Gastrocnemius medialis (tissue), 4 donors: ENCODE results near the gene RASSF1. TPM values are rescaled to one million over a fixed set of nuclear protein-coding genes. Genes with fewer than 3 reads are reported as not detected.

Source experiments
- ATAC-seq, 2 donors: fragments of 150-250 bp; one replicate each; pipeline ENCODE4 v1.9.1; 2016
- DNase-seq, 2 donors: peaks; one replicate each; pipeline ENCODE4 v3.0.0-alpha.2; 2019
- H3K27ac ChIP-seq, 4 donors: fragments of 200-600 bp; sonication (generic); 1 replicate in 1 of 4; 2 replicates in 3 of 4; pipeline ENCODE4 v1.5.1; 2016 to 2018; ENCODE audit warnings: mild to moderate bottlenecking in 2 of 4, moderate library complexity in 1 of 4
- H3K27me3 ChIP-seq, 3 donors: fragments of 200-600 bp; sonication (generic) in 2 of 3; 1 replicate in 1 of 3; 2 replicates in 2 of 3; pipeline versions ENCODE4 v1.5.1 to v1.6.0; 2016 to 2019; ENCODE audit warnings: mild to moderate bottlenecking in 1 of 3, moderate library complexity in 1 of 3
- H3K36me3 ChIP-seq, 2 donors: fragments of 200-600 bp; sonication (generic) in 1 of 2; one replicate each; pipeline ENCODE4 v1.5.1; 2017 to 2018
- H3K4me1 ChIP-seq, 2 donors: fragments of 200-600 bp; sonication (generic) in 1 of 2; one replicate each; pipeline ENCODE4 v1.5.1; 2016 to 2017; ENCODE audit warnings: mild to moderate bottlenecking in 2 of 2
- H3K4me3 ChIP-seq, 4 donors: fragments of 200-600 bp; sonication (generic) in 3 of 4; 1 replicate in 1 of 4; 2 replicates in 3 of 4; pipeline ENCODE4 v1.5.1; 2016 to 2019; ENCODE audit warnings: mild to moderate bottlenecking in 2 of 4
- H3K9me3 ChIP-seq, 3 donors: fragments of 200-600 bp; sonication (generic) in 2 of 3; 1 replicate in 1 of 3; 2 replicates in 2 of 3; pipeline ENCODE4 v1.5.1; 2016 to 2019
- CTCF ChIP-seq, 5 experiments: fragments of 450-650 bp in 3 of 5; fragments of 200-600 bp in 2 of 5; sonication (generic) in 2 of 5; IDR thresholded peaks in 4 of 5; conservative IDR thresholded peaks in 1 of 5; 1 replicate in 4 of 5; 2 replicates in 1 of 5; pipeline ENCODE4 v1.5.1; 2016 to 2019; ENCODE audit warnings: antibody characterized with exemption in 5 of 5, mild to moderate bottlenecking in 3 of 5, moderate library complexity in 3 of 5
- POLR2A ChIP-seq, 2 donors: fragments of 450-650 bp; IDR thresholded peaks; one replicate each; pipeline ENCODE4 v1.6.1; 2017; ENCODE audit warnings: antibody characterized with exemption in 2 of 2, mild to moderate bottlenecking in 2 of 2, moderate library complexity in 2 of 2
- in situ Hi-C, 4 donors: fragments of 200-750 bp; cut with MboI; loops; one replicate each; pipeline versions ENCODE4 v1.15.0 to v1.8.0; 2017; ENCODE audit warnings: low sequenced_read_pairs in 4 of 4
- intact Hi-C: fragments of 100-400 bp; cut with DNase I; formaldehyde crosslinking; loops from one replicate; pipeline ENCODE4 v1.15.1; 2023; ENCODE audit warnings: low total_unique reads
- total RNA-seq, 4 donors: library from RNA; depleted of rRNA; stranded (reverse); fragments of >200 nt; gene quantifications; one replicate each; pipeline versions ENCODE4 v1.1.0 to v1.2.3, GENCODE V29; 2016

RASSF1 gene
- total RNA-seq, 4 donors from 2014 or later = 13.3 to 22.5 (median 18.0) TPM

DNA sequence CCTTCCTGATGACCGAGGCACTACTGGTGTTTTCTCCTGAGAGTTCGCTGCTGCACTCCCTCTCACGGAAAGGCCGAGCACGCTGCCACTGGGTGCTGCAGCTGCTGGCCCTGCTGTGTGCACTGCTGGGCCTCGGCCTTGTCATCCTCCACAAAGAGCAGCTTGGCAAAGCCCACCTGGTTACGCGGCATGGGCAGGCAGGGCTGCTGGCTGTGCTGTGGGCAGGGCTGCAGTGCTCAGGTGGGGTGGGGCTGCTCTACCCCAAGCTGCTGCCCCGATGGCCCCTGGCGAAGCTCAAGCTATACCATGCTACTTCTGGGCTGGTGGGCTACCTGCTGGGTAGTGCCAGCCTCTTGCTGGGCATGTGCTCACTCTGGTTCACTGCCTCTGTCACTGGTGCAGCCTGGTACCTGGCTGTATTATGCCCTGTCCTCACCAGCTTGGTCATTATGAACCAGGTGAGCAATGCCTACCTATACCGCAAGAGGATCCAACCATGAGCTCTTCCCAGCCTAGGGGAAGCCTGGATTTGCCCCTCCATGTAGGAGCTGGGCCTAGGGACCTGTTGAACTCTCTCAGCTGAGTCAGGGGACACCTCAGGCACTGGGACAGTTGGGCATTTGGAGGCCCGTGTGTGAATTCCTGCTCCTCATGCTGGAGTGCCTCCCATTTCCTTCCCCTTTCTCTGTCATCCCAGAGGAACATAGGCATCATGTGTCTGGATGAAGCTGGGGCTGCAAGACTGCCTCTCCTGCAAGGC is 12.8 kb upstream of the RASSF1 start:
- Histone ChIP-seq H3K4me1 (peaks cover 61 to 67% of the 10 kb centered on the region in 2 donors), H3K27me3 (no peaks in the 10 kb centered on the region), H3K36me3 (peaks cover 0 to 48% of the 10 kb centered on the region in 2 donors), H3K27ac (no peak overlapping the region), H3K9me3 (no peaks in the 10 kb centered on the region), H3K4me3 (no peak overlapping the region)
- ATAC-seq = no peak
- intact Hi-C loops (loop anchor here (10.0 kb wide), 1 partner anchor 1041 kb away; the partner anchor contains the start of gene RBM15B), in situ Hi-C loops (loop anchor here in 1 of 4 donors (25.0 kb wide), 1 partner anchor 184 kb away; no protein-coding TSS in a partner anchor)
- TF ChIP-seq CTCF (IDR thresholded peaks at IDR 0.05 in 4 of 5, conservative IDR thresholded peaks at IDR 0.05 in 1 of 5) (no peak), POLR2A (IDR thresholded peaks at IDR 0.05) (no peak)
- DNase-seq = no peak

- Histone ChIP-seq H3K27me3 (no peaks in the 10 kb centered on the region), H3K4me3 (no peak overlapping the region), H3K4me1 (peaks cover 54 to 64% of the 10 kb centered on the region in 2 donors), H3K9me3 (no peaks in the 10 kb centered on the region), H3K27ac (no peak overlapping the region), H3K36me3 (peaks cover 0 to 50% of the 10 kb centered on the region in 2 donors)
- in situ Hi-C loops (loop anchor here in 1 of 4 donors (25.0 kb wide), 1 partner anchor 185 kb away; no protein-coding TSS in a partner anchor), intact Hi-C loops (loop anchor here (10.0 kb wide), 1 partner anchor 1042 kb away; the partner anchor contains the start of gene RBM15B)
- TF ChIP-seq POLR2A (IDR thresholded peaks at IDR 0.05) = no peak
- no peak for TF ChIP-seq CTCF (IDR thresholded peaks at IDR 0.05 in 4 of 5, conservative IDR thresholded peaks at IDR 0.05 in 1 of 5)
- no peak for ATAC-seq
- no peak for DNase-seq
Observed at GRCh38 chr3:50352781-50353180, 12.1 kb upstream of the RASSF1 start.

GRCh38 chr3:50351323-50351697 is 10.7 kb upstream of the RASSF1 start:
- no peaks in the 10 kb centered on the region for H3K27me3 ChIP-seq
- TF ChIP-seq CTCF (IDR thresholded peaks at IDR 0.05 in 4 of 5, conservative IDR thresholded peaks at IDR 0.05 in 1 of 5) = no peak
- TF ChIP-seq POLR2A (IDR thresholded peaks at IDR 0.05) = no peak
- H3K27ac ChIP-seq = peak overlapping the region; percentile 86 to 97 (median 90)
- peaks cover 40 to 54% of the 10 kb centered on the region in 2 donors for H3K4me1 ChIP-seq
- peak overlapping the region; percentile 64 to 91 (median 76) for H3K4me3 ChIP-seq
- intact Hi-C loops (loop anchor here (10.0 kb wide), 1 partner anchor 1043 kb away; the partner anchor contains the start of gene RBM15B), in situ Hi-C loops (loop anchor here in 1 of 4 donors (25.0 kb wide), 1 partner anchor 186 kb away; no protein-coding TSS in a partner anchor)
- ATAC-seq (no peak), DNase-seq (no peak)
- H3K36me3 ChIP-seq = peaks cover 0 to 39% of the 10 kb centered on the region in 2 donors
- H3K9me3 ChIP-seq = no peaks in the 10 kb centered on the region

DNA sequence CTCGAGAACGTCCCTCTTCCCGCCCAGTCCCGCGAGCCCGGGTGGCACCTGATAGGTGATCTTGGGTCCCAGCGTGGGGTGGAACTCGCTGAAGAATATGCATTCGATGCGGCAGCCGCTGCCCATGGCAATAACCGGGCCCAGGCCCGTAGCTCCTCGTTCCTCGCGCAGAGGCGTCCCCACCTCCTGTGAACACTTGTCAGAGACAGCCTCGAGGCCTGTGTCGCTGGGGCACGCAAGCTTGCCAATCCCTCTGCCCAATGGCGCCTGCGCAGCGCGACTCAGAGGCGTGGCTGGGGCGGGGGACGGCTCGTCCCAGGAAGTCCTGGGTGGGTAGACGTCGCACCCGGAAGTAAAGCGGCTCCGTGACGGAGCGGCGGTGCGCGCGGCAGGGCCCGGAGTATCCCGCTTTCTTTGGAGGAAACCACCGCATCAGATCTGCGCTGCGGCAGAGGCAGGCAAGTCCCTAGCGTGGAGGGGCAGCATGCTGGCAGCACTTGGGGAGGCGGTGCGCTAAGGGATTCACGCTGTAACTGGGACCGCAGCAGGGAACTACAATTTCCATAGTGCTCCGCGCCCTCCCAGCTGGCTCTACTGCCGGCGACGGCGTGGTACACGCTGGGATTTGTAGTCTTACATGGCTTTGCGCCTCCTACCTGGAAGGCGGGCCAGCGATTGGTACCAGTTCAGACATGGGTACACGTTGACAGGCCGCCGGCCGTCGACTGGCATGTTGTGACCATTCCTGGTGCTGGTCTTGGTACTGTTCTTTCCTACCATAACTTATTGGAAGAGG is 10.1 kb upstream of the RASSF1 start, which contains the start of the genes CYB561D2 and NPRL2:
Gene CYB561D2 (plus strand): TSS at position 336 of the 796 bp plus-strand sequence. CDS start 572 bp downstream, outside the sequence.
Gene NPRL2 (minus strand): TSS at position 249 of the 796 bp plus-strand sequence. CDS start 123 bp downstream, at position 126.
- Histone ChIP-seq H3K27ac (peak within 1 kb of the TSS; percentile 86 to 97 (median 90)), H3K4me3 (peak within 1 kb of the TSS; percentile 64 to 91 (median 76)), H3K36me3 (peaks cover 0 to 39% of the 10 kb centered on the region in 2 donors), H3K9me3 (no peaks in the 10 kb centered on the region), H3K4me1 (peaks cover 34 to 51% of the 10 kb centered on the region in 2 donors), H3K27me3 (no peaks in the 10 kb centered on the region)
- in situ Hi-C loops = loop anchor here in 1 of 4 donors (25.0 kb wide), 1 partner anchor 187 kb away; no protein-coding TSS in a partner anchor
- ATAC-seq = peak; percentile 93 to 95
- peak; percentile 94 to 97 for DNase-seq
- TF ChIP-seq POLR2A (IDR thresholded peaks at IDR 0.05) = peak; percentile 90 to 92
- peak in 1 of 5 experiments; percentile 6 for TF ChIP-seq CTCF (IDR thresholded peaks at IDR 0.05 in 4 of 5, conservative IDR thresholded peaks at IDR 0.05 in 1 of 5)
- intact Hi-C loops = loop anchor here (10.0 kb wide), 1 partner anchor 1044 kb away; the partner anchor contains the start of gene RBM15B
